22Rv1 (cell line): ENCODE data around the gene GUCD1.

Source experiments
- ZFX ChIP-seq: fragments of 450-650 bp; IDR thresholded peaks from 2 replicates; pipeline ENCODE4 v1.6.1; 2017; ENCODE audit warnings: antibody characterized with exemption, borderline replicate concordance
- TF ChIP-seq, protein P1 (sequence below): fragments of 450-650 bp; IDR thresholded peaks from 2 replicates; pipeline ENCODE4 v1.5.1; 2017; ENCODE audit warnings: mild to moderate bottlenecking

DNA sequence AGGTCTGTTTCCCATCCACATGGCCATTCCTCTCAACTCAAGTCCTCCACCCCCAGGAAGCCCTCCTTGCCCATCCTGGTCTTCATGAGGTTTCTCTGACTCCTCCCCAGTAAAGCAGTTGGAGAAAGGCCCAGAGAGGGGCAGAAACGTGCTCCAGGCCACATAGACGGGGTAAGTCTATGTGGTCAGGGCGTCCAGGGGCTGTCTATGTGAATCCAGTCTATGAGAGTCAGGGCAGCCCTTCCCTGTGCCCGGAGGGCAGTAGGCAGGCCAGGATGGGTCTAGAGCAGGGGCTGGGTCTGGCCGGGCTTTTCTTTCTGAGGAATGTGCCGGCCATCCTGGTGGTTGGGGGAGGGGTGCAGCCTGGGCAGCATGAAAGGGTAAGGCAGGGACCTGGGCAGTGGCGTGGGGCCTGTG, 11.7 kb downstream of the GUCD1 start:
- TF ChIP-seq, protein P1, sequence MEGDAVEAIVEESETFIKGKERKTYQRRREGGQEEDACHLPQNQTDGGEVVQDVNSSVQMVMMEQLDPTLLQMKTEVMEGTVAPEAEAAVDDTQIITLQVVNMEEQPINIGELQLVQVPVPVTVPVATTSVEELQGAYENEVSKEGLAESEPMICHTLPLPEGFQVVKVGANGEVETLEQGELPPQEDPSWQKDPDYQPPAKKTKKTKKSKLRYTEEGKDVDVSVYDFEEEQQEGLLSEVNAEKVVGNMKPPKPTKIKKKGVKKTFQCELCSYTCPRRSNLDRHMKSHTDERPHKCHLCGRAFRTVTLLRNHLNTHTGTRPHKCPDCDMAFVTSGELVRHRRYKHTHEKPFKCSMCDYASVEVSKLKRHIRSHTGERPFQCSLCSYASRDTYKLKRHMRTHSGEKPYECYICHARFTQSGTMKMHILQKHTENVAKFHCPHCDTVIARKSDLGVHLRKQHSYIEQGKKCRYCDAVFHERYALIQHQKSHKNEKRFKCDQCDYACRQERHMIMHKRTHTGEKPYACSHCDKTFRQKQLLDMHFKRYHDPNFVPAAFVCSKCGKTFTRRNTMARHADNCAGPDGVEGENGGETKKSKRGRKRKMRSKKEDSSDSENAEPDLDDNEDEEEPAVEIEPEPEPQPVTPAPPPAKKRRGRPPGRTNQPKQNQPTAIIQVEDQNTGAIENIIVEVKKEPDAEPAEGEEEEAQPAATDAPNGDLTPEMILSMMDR = no peak
- TF ChIP-seq ZFX = no peak
